Endothelial cell of umbilical vein (primary cell): ENCODE measurements around the gene BTBD18. TPM values are rescaled to one million over a fixed set of nuclear protein-coding genes. Genes with fewer than 3 reads are reported as not detected.

ENCODE experiments used
- BruUV-seq: library from RNA; stranded (reverse); fragments of 400-500 nt; replicated peaks from 2 replicates; lab custom pipeline; 2021; lab: Mats Ljungman, UMichigan
- CTCF ChIA-PET: fragments of 300-600, 350-600 bp; sonication (Branson Sonifier 250); formaldehyde crosslinking; loops from one replicate; lab custom pipeline; 2021; ENCODE audit warnings: antibody characterized with exemption, inconsistent platforms; lab: Charles Lee
- POLR2A ChIA-PET: fragments of 300-600, 350-600 bp; sonication (Branson Sonifier 250); formaldehyde crosslinking; loops from one replicate; lab custom pipeline; 2021; ENCODE audit warnings: antibody characterized with exemption, inconsistent platforms; lab: Charles Lee
- DNase-seq: peaks from one replicate; pipeline ENCODE4 v3.0.0-alpha.2; 2011; ENCODE audit warnings: low read depth, low spot score
- FAIRE-seq: peaks from 2 replicates; lab custom pipeline; 2011; peaks lifted over from hg19 to GRCh38; lab: Jason Lieb, UNC
- H2AFZ ChIP-seq: 2 replicates; pipeline ENCODE4 v1.6.0; 2012; ENCODE audit warnings: low read depth, low read length, control low read depth, inconsistent platforms
- H3K27ac ChIP-seq: 2 replicates; pipeline ENCODE4 v1.5.1; 2011; ENCODE audit warnings: low read depth, mild to moderate bottlenecking, control low read depth, low read length, moderate library complexity; ENCODE audit not compliant: insufficient read depth
- H3K27me3 ChIP-seq, 2 experiments: 2 replicates each; pipeline versions ENCODE4 v1.6.0 to v1.6.1; 2011; ENCODE audit warnings: low read length in 2 of 2, mixed read lengths in 1 of 2; ENCODE audit not compliant: control insufficient read depth in 2 of 2, insufficient read depth in 2 of 2
- H3K36me3 ChIP-seq, 2 experiments: 2 replicates in 1 of 2; 3 replicates in 1 of 2; pipeline ENCODE4 v1.5.1; 2011; ENCODE audit warnings: low read length in 2 of 2, mild to moderate bottlenecking in 1 of 2, moderate library complexity in 1 of 2; ENCODE audit not compliant: control insufficient read depth in 2 of 2, insufficient read depth in 2 of 2; ENCODE audit errors: extremely low read depth in 1 of 2
- H3K4me1 ChIP-seq: 3 replicates; pipeline ENCODE4 v1.5.1; 2011; ENCODE audit warnings: mild to moderate bottlenecking, low read length; ENCODE audit not compliant: control insufficient read depth, insufficient read depth; ENCODE audit errors: extremely low read depth
- H3K4me2 ChIP-seq: 2 replicates; pipeline ENCODE4 v1.6.1; 2011; ENCODE audit warnings: low read length, control low read depth, mixed read lengths; ENCODE audit not compliant: insufficient read depth
- H3K4me3 ChIP-seq, 3 experiments: fragments of 200-600 bp in 1 of 3; sonication (generic), shearing (Covaris generic) in 1 of 3; replicated peaks in 1 of 3; 2 replicates each; pipeline ENCODE4 v1.5.1; 2011 to 2016; ENCODE audit warnings: control low read depth in 3 of 3, low read length in 3 of 3, mild to moderate bottlenecking in 2 of 3, inconsistent platforms in 1 of 3, low read depth in 1 of 3, moderate library complexity in 1 of 3; ENCODE audit not compliant: insufficient read depth in 1 of 3
- H3K79me2 ChIP-seq: 2 replicates; pipeline ENCODE4 v1.6.0; 2012; ENCODE audit warnings: low read length, inconsistent platforms; ENCODE audit not compliant: control insufficient read depth, insufficient read depth
- H3K9ac ChIP-seq: replicated peaks from 2 replicates; pipeline ENCODE3; 2011; ENCODE audit warnings: low read length, control low read depth; ENCODE audit not compliant: insufficient read depth; ENCODE audit errors: extremely low read depth
- H3K9me1 ChIP-seq: replicated peaks from 3 replicates; pipeline ENCODE4 v1.6.0; 2011; ENCODE audit warnings: mild to moderate bottlenecking, low read length; ENCODE audit not compliant: control insufficient read depth, insufficient read depth; ENCODE audit errors: extremely low read depth
- H3K9me3 ChIP-seq: replicated peaks from 2 replicates; pipeline ENCODE4 v1.5.1; 2012; ENCODE audit warnings: low read length, inconsistent platforms; ENCODE audit not compliant: control insufficient read depth, insufficient read depth
- H4K20me1 ChIP-seq: replicated peaks from 2 replicates; pipeline ENCODE3; 2011; ENCODE audit warnings: mild to moderate bottlenecking, low read length; ENCODE audit not compliant: control insufficient read depth, insufficient read depth; ENCODE audit errors: extremely low read depth
- CTCF ChIP-seq, 2 donors: IDR thresholded peaks; 1 replicate in 1 of 2; 2 replicates in 1 of 2; pipeline ENCODE4 v1.5.1; 2011; ENCODE audit warnings: low read length in 2 of 2, mild to moderate bottlenecking in 2 of 2, moderate library complexity in 2 of 2, control low read depth in 1 of 2, inconsistent platforms in 1 of 2, low read depth in 1 of 2; ENCODE audit not compliant: insufficient read depth in 1 of 2; ENCODE audit errors: extremely low read depth in 1 of 2
- GATA2 ChIP-seq: IDR thresholded peaks from 2 replicates; pipeline ENCODE4 v1.7.0; 2011; ENCODE audit warnings: low read depth, mild to moderate bottlenecking, moderate library complexity, mixed read lengths, low read length; ENCODE audit not compliant: insufficient read length, insufficient read depth
- dilution Hi-C: fragments of 300-500 bp; cut with MboI; formaldehyde crosslinking; loops from one replicate; pipeline ENCODE4 v1.15.0; 2019; ENCODE audit warnings: low sequenced_read_pairs; ENCODE audit not compliant: extremely low pct_ligation_motif_present
- intact Hi-C: fragments of 100-400 bp; cut with micrococcal nuclease; formaldehyde crosslinking; loops from one replicate; pipeline ENCODE4 v1.10.0; 2022
- polyA plus RNA-seq, 4 experiments: library from polyadenylated mRNA; depleted of rRNA in 3 of 4; stranded (reverse) in 3 of 4; unstranded in 1 of 4; fragments of >200 nt; gene quantifications; 2 replicates each; pipeline versions ENCODE4 v1.2.1 to v1.2.3, GENCODE V29; 2011 to 2012; ENCODE audit warnings: missing spikeins in 1 of 4
- total RNA-seq: library from RNA; stranded (reverse); gene quantifications from 2 replicates; pipeline ENCODE4 v1.2.3, GENCODE V29; 2021

The BTBD18 gene
- total and polyA plus RNA-seq, 2 donors (not counting 3 experiments of a cell fraction or from before 2014, with no cell fraction given) = not detected

- Histone ChIP-seq H3K36me3 (peaks cover 0 to 3% of the 10 kb centered on the region in 2 experiments), H3K9me3 (no peaks in the 10 kb centered on the region), H2AFZ (no peak overlapping the region), H3K4me2 (peak overlapping the region; percentile 81), H4K20me1 (no peaks in the 10 kb centered on the region), H3K79me2 (peaks cover 93% of the 10 kb centered on the region), H3K4me3 (peak overlapping the region in 1 of 3 experiments; percentile 56), H3K4me1 (peaks cover 75% of the 10 kb centered on the region), H3K9ac (peak overlapping the region; percentile 86), H3K9me1 (no peaks in the 10 kb centered on the region), H3K27ac (peak overlapping the region; percentile 91), H3K27me3 (no peaks in the 10 kb centered on the region)
- TF ChIP-seq GATA2 (no peak), CTCF (IDR thresholded peaks at IDR 0.05; ENCODE audit: extremely low read depth in 1 of 2, insufficient read depth in 1 of 2, low read depth in 1 of 2, low read length in 2 of 2) (peak in 1 of 2 donors; percentile 29)
- intact Hi-C loops = loop anchor here (2.0 to 5.0 kb wide), 4 partner anchors 14 to 1363 kb away; partner anchors contain the start of genes FAM111A and ZFP91
- dilution Hi-C loops = no loop called here
- ChIA-PET CTCF (interaction anchor here (1.0 to 9.0 kb wide), 8 partner anchors 9 to 67 kb away, joined by 3 to 123 read pairs (median 4); partner anchors contain the start of genes BTBD18, CTNND1 and MED19), POLR2A (interaction anchor here (0.6 to 2.4 kb wide), 7 partner anchors 9 to 27 kb away, joined by 3 to 16 read pairs (median 8); partner anchors contain the start of genes BTBD18 and CTNND1)
- BruUV-seq = no TSS peak
- FAIRE-seq (peak; percentile 52), DNase-seq (peak; percentile 71)
These were observed 27.7 kb upstream of the BTBD18 start for GRCh38 chr11:57779276-57779675.
